NCI-H2227 (cell line): ENCODE results near the gene GAL3ST2.
"Not testable (repeated sequence)": the region's sequence is repeated elsewhere in the genome, so short reads cannot be mapped to it uniquely, and the experiment has no call there.

ENCODE experiments used
- DNase-seq: peaks from one replicate; lab custom pipeline; 2025; ENCODE audit not compliant: unreplicated experiment; lab: John Stamatoyannopoulos, UW

GAL3ST2 gene

DNA sequence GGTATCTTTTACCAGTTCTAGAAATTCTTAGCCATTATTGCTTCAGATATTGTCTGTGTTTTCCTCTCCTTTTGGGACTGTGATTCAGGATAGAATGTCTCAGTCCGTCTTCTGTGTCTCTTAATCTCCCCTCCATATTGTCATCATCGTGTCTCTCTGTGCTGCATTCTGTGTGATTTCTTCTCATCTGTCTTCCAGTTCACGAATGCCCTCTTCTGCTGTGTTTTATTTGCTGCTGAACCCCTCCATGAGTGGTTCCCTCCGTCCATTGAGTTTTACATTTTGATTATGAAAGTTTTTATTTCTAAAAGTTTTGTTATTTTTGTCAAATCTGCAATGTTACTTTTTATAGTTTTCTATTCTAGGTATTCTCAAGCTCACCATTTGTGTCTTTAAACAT, 30.5 kb upstream of the GAL3ST2 start:
- DNase-seq: no peak

DNA sequence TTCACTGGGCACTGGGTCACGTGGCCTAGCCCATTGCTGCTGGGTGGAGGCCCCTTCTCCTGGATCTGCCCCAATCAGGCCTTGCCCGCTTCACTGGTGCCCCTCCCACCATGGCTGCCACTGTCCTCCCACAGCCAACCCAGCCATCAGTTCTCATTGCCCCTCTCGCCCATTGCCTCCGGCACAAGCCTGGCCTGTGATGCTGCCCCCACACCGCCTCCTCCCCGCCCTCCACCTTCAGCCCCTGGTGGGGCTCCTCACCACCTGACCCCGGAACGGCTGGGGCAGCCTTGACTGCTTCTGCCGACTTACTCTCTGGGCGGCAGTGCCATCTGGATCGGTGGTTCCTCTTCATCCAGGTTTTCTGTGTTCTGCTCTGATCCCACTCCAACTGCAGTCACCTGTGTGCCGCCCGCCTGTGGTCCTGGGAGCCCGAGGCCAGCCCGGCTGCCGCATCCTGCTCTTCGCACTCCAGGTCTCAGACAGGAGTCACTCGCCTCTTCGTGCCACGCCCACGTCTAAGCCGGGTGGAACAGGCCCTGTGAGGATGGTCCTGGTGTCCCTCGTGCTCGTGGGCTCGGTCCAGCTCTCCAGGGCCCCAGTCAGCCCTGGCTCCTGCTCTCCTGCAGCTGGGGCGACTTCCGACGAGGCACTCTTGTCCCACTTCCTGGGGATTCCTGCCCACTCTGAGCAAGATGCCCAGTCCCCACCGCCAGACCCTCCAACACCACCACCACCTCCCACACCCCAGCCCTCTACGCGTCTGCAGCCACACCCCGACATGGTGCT, 28.0 kb upstream of the GAL3ST2 start:
- no peak for DNase-seq

- DNase-seq: no peak
Observed at GRCh38 chr2:241750076-241750840, 26.4 kb upstream of the GAL3ST2 start.

DNA sequence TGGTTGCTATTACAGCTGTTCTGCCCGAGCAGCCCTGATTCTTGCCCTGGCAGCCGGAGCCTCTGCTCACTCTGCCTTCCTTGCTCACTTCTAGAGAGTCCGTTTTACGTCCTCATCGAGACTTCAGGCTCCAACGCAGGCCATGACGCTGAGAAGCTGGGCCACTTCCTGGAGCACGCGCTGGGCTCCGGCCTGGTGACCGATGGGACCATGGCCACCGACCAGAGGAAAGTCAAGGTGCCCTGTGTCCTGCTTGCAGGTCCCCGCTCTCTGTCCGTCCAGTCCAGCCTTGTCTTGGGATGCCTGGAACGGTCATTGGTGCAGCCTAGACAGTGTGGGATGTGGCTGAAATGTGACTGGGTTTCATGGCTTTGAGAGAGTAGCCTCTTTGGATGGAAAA, 25.5 kb upstream of the GAL3ST2 start:
- DNase-seq: no peak

- DNase-seq: no peak
Observed at GRCh38 chr2:241751776-241752175, 24.8 kb upstream of the GAL3ST2 start.

- DNase-seq: no peak
Observed at GRCh38 chr2:241752253-241752652, 24.4 kb upstream of the GAL3ST2 start.

DNA sequence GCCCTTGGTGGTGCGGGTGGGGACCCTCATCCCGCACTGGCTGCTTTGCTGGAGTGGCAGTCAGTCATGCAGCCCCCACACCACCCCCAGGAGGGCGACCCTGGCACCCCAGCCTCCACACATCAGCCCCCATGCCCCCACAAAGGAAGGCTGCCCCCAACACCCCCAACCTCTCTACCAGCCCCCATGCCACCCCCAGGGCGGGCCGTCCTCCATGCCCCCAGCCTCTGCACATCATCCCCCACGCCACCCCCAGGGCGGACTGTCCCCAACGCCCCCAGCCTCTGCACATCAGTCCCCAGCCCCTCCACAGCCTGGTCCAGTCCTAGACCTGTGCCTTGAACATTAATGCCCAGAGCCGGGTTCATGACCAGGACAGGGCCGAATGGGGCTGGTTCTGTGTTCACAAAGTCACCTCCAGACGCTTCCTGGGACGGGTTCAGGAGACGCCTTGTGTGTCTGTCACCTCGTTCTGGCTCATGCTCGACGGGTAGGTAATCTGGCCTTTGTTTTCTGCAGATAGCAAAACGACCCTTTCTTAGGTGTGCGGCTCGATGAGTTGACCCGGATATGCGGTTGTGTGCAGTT, 23.8 kb upstream of the GAL3ST2 start:
- DNase-seq: no peak

- no peak for DNase-seq
Observed at GRCh38 chr2:241753493-241753892, 23.1 kb upstream of the GAL3ST2 start.

- DNase-seq: no peak
Observed at GRCh38 chr2:241754042-241754441, 22.6 kb upstream of the GAL3ST2 start.

DNA sequence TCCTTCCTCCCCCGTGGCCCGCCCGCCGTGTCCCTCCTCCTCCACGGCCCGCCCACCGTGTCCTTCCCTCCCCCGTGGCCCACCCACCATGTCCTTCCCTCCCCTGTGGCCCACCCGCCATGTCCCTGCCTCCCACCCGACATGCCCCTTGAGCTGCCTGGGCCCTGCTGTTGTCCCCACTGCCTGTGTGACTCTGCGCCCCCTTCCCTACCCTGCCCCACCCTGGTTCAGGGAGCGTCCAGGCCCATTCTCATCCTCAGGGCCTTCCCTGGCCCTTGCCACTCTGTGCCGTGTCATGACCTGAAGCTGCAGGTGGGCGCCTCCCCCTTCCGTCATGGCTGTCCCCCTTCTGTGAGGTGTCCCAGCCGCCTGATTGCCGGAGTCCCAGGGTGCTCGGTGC, 21.5 kb upstream of the GAL3ST2 start:
- no peak for DNase-seq

GRCh38 chr2:241755777-241756176, 20.8 kb upstream of the GAL3ST2 start:
- no peak for DNase-seq

GRCh38 chr2:241759067-241759807, 17.4 kb upstream of the GAL3ST2 start:
- DNase-seq: no peak

- not testable (repeated sequence) for DNase-seq
Observed at GRCh38 chr2:241759893-241760292, 16.7 kb upstream of the GAL3ST2 start.

DNA sequence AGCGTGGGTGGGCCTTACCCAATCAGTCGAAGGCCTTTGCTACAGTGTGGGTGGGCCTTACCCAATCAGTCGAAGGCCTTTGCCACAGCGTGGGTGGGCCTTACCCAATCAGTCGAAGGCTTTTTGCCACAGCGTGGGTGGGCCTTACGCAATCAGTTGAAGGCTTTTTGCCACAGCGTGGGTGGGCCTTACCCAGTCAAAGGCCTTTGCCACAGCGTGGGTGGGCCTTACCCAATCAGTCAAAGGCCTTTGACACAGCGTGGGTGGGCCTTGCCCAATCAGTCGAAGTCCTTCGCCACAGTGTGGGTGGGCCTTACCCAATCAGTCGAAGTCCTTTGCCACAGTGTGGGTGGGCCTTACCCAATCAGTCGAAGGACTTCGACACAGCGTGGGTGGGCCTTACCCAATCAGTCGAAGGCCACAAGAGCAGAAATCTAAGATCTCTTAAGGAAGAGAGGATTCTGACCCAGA, 16.3 kb upstream of the GAL3ST2 start:
- DNase-seq: peak; percentile 56

DNA sequence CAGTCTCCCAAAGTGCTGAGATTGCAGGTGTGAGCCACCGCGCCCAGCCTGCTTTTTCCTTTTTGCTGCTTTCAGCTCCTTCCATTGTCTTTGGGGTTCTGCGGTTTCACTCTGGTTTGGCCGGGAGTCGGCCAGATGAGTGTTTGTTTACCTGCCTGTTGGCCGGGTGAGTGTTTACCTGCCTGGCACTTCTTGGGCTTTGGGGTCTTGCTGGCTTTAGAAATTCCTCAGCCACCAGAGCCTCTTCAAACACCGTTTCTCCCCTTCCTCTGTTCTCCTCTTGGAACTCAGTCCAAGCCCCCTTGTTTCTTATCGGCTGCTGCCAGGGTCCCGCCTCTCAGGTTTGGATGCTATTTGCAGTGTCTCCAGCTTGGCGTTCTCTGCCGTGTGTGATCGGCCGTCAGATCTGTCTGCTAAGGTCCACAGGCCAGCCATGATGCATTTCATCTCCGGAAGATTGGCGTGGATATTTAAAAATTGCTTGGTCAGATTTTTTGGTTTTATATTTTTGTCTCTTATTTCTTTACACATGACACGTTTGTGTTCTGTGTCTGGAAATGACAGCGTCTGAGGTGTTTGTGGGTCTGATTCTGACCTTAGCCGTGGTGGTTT, 14.2 kb upstream of the GAL3ST2 start:
- no peak for DNase-seq

GRCh38 chr2:241762933-241763369, 13.7 kb upstream of the GAL3ST2 start:
- no peak for DNase-seq

DNA sequence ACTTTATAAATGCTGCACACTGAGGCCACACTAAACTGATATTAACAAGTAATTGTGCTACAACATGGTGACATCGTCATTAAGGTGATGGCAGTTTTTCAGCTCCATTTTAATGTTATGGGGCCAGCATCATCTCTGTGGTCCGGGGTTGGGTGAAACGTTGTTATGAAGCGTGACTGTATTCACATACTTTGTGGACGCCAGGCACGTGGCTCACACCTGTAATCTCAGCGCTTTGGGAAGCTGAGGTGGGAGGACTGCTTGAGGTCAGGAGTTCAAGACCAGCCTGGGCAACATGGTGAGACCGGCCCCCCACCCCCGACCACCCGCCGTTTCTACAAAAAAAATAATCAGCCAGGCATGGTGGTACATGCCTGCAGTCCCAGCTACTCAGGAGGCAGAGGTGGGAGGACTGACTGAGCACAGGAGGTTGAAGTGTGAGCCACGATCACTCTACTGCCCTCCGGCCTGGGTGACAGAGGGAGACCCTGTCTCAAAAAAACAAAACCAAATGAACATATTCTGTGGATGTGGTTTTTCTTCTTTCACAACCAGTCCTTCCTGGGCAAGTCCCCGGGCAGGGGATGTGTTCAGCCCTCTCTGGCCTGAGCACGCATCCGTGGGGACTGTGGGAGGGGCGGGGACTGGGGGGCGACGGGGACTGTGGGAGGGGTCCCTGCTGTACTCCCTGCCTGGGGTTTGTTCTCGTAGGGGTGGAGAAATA, 12.9 kb upstream of the GAL3ST2 start:
- DNase-seq: no peak

DNA sequence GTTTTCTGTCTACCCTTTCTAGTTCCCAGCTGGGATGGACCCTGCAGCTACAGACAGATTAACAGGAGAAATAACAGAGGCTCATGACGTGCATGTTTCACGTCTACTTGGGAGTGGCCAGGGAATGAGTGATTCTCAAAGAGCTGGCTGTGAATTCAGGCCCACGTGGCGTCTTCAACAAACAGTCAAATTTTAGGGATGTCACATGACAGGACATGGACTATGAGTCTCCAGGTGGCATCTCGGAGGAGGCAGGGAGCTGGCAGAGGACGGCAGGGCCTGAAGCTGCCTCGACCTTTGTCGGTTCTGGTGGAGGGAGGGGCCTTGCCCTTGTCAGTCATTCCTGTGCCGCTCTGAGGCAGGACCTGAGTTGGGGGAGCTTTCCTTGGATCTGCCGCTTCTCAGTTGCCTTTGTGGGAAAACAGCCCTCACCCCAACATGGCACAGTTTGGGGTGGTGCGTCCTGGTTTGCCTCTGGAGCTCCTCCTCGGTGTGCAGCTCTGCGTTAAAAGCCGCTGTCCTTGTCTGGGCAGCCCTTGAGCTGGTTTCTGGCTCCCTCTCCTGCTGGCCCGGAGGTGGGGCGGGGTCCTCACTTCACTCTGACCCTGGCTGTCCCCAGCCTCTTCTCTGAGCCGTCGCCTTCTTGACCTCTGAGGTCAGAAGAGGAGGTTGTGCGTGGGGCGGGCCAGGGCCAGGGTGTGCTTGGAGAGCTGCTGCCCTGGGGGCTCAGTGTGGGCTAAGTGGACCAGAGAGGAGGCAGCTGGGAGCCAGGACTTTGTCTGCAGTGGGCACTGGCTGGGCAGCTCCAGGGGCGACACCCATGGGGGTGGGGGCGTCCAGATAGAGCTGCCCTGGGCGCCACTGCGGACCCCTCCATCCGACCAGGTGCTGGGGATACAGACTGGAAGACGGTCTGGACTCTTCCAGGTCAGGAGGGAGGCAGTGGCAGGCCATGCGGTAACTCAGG, 12.1 kb upstream of the GAL3ST2 start:
- no peak for DNase-seq
